ENCODE data around the gene TTC21B.

Gene TTC21B

DNA sequence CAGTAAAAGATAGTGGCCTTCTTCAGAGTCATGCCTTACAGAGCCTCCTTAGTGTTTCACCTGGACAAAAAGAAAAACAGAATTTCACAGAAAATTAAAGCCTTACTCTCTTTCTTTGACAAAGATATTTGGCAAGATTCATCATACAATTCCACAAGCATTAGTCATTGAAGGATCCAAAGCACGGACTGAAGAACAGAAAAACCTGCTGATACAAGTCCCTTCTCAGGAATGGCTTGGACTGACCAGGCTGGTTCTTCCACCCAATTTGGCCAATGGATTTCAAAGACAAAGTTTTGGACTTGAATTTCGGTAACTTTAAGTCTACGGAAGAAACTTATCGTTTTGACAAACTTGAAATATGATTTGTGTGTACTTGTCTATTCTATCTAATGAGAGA lies 120.4 kb downstream of the TTC21B start:
- Histone ChIP-seq H3K9me3 (ENCODE audit: control insufficient read depth, low read depth, low read length) (no peaks in the 10 kb centered on the region), H3K4me3 (ENCODE audit: low read length) (no peak overlapping the region), H3K27me3 (ENCODE audit: control insufficient read depth, insufficient read depth, low read length) (no peaks in the 10 kb centered on the region), H3K9ac (ENCODE audit: low read length) (no peak overlapping the region), H3K27ac (ENCODE audit: low read length) (no peak overlapping the region), H3K36me3 (ENCODE audit: control insufficient read depth, low read depth, low read length) (no peaks in the 10 kb centered on the region), H3K4me1 (ENCODE audit: control insufficient read depth, low read depth, low read length) (no peaks in the 10 kb centered on the region)

DNA sequence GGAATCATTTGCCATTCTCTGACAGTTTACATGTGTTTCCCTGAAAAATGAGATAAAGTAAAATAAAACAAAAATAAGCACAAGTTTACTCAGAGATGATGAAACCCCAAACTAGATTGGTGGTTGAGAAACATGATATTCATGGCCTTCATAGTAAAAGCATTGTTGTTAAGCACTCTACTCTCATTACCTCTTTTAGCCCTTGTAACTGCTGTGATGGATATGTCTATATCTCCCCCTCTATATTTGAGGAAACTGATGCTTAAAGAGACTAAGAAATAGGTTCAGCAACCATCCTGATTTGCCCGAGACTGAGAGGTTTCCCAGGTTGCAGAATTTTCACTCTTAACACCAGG lies 125.7 kb downstream of the TTC21B start:
- H3K36me3 ChIP-seq (ENCODE audit: control insufficient read depth, low read depth, low read length), result no peaks in the 10 kb centered on the region
- H3K4me3 ChIP-seq (ENCODE audit: low read length), result no peak overlapping the region
- H3K9ac ChIP-seq (ENCODE audit: low read length), result no peak overlapping the region
- no peaks in the 10 kb centered on the region for H3K9me3 ChIP-seq (ENCODE audit: control insufficient read depth, low read depth, low read length)
- H3K4me1 ChIP-seq (ENCODE audit: control insufficient read depth, low read depth, low read length), result no peaks in the 10 kb centered on the region
- no peak overlapping the region for H3K27ac ChIP-seq (ENCODE audit: low read length)
- no peaks in the 10 kb centered on the region for H3K27me3 ChIP-seq (ENCODE audit: control insufficient read depth, insufficient read depth, low read length)

DNA sequence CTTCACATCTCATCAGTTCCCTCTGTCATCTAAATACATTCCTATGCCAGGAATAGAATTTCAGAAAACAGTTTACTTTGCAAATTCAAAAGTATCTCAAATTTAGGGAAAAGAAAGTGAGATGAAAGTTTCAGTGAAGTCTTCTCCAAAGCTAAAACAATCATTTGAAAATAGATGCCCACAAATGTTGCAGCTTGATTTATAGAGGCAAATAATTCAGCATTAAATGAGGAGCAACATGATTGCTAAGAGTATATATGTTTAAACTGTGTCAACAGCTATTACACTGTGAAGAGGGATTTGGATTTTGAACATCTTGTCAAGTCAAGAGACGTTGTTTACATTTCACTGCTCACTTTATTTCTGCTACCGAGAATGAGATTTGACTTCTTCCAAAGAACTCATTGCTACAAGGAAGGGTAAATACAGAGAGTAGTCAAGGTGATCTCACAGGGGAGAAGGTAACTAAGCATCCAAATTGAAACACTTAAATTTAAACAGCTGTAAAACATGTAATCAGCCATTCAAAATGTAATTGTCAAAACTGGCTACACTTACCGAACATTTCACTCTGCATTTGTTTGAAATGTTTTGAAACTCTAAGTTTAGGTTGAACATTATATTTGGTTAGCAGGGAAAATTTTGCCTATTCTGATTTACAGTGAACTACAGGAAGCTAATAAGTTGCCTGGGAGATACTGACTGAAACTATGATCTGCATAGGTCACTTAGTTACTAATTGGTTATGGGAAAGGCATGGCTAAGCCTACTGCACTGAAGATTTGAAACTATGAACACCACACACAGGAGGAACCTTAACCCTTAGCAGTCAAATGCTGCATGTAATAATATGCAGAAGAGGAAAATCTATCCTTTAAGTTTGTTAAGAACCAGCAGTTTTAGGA lies 126.3 kb downstream of the TTC21B start:
- Histone ChIP-seq H3K9ac (ENCODE audit: low read length) (no peak overlapping the region), H3K27ac (ENCODE audit: low read length) (no peak overlapping the region), H3K27me3 (ENCODE audit: control insufficient read depth, insufficient read depth, low read length) (no peaks in the 10 kb centered on the region), H3K9me3 (ENCODE audit: control insufficient read depth, low read depth, low read length) (no peaks in the 10 kb centered on the region), H3K4me1 (ENCODE audit: control insufficient read depth, low read depth, low read length) (no peaks in the 10 kb centered on the region), H3K36me3 (ENCODE audit: control insufficient read depth, low read depth, low read length) (no peaks in the 10 kb centered on the region), H3K4me3 (ENCODE audit: low read length) (no peak overlapping the region)

GRCh38 chr2:165825041-165825440 lies 128.5 kb downstream of the TTC21B start:
- H3K27ac ChIP-seq (ENCODE audit: low read length), result no peak overlapping the region
- H3K9me3 ChIP-seq (ENCODE audit: control insufficient read depth, low read depth, low read length), result no peaks in the 10 kb centered on the region
- no peaks in the 10 kb centered on the region for H3K36me3 ChIP-seq (ENCODE audit: control insufficient read depth, low read depth, low read length)
- no peak overlapping the region for H3K4me3 ChIP-seq (ENCODE audit: low read length)
- H3K9ac ChIP-seq (ENCODE audit: low read length), result no peak overlapping the region
- H3K4me1 ChIP-seq (ENCODE audit: control insufficient read depth, low read depth, low read length), result peaks cover 9% of the 10 kb centered on the region
- H3K27me3 ChIP-seq (ENCODE audit: control insufficient read depth, insufficient read depth, low read length), result no peaks in the 10 kb centered on the region
